Stomach (tissue), 9 donors: Measurements from ENCODE around the gene STAT5A. TPM values are rescaled to one million over a fixed set of nuclear protein-coding genes. Genes with fewer than 3 reads are reported as not detected.

Experiments used
- DNase-seq, 2 donors: peaks; one replicate each; pipeline versions ENCODE4 v3.0.0 to v3.0.0-alpha.2; 2013 to 2019
- H3K27ac ChIP-seq, 5 donors: fragments of 200-600 bp in 4 of 5; sonication (generic) in 4 of 5; one replicate each; pipeline ENCODE4 v1.5.1; 2013 to 2019; ENCODE audit warnings: mild to moderate bottlenecking in 1 of 5, moderate library complexity in 1 of 5
- H3K27me3 ChIP-seq, 3 donors: fragments of 200-600 bp; sonication (generic); one replicate each; pipeline ENCODE4 v1.5.1; 2017 to 2019; ENCODE audit warnings: mixed run types in 1 of 3
- H3K36me3 ChIP-seq, 4 donors: fragments of 200-600 bp; sonication (generic); 1 replicate in 3 of 4; 2 replicates in 1 of 4; pipeline ENCODE4 v1.5.1; 2016 to 2019
- H3K4me1 ChIP-seq, 4 donors: fragments of 200-600 bp; sonication (generic); one replicate each; pipeline ENCODE4 v1.5.1; 2016 to 2019
- H3K4me3 ChIP-seq, 4 donors: fragments of 200-600 bp; sonication (generic) in 3 of 4; one replicate each; pipeline ENCODE4 v1.5.1; 2016 to 2019; ENCODE audit warnings: mild to moderate bottlenecking in 1 of 4
- H3K9me3 ChIP-seq, 4 donors: fragments of 200-600 bp; sonication (generic); one replicate each; pipeline ENCODE4 v1.5.1; 2016 to 2019
- CTCF ChIP-seq, 7 experiments: fragments of 450-650 bp in 4 of 7; fragments of 200-600 bp in 3 of 7; sonication (generic) in 3 of 7; IDR thresholded peaks; one replicate each; pipeline ENCODE4 v1.5.1; 2016 to 2019; ENCODE audit warnings: antibody characterized with exemption in 7 of 7, control low read depth in 2 of 7, mild to moderate bottlenecking in 1 of 7
- EP300 ChIP-seq: sonication (generic); formaldehyde crosslinking; IDR thresholded peaks from one replicate; pipeline ENCODE4 v1.6.1; 2017; ENCODE audit warnings: antibody characterized with exemption
- POLR2A ChIP-seq, 4 donors: fragments of 450-650 bp; IDR thresholded peaks; one replicate each; pipeline ENCODE4 v1.6.1; 2016; ENCODE audit warnings: antibody characterized with exemption in 4 of 4, control low read depth in 2 of 4, mild to moderate bottlenecking in 1 of 4, moderate library complexity in 1 of 4
- POLR2AphosphoS5 ChIP-seq, 3 donors: sonication (generic); formaldehyde crosslinking; IDR thresholded peaks; one replicate each; pipeline ENCODE4 v1.6.1; 2016; ENCODE audit warnings: antibody characterized with exemption in 3 of 3
- WGBS, 5 donors: extraction: QIAGEN DNeasy Blood & Tissue Kit in 3 of 5; methylation state at CpG; one replicate each; pipeline versions ENCODE4 v1.1.5 to v1.1.7; 2013 to 2018; 5-methylcytosine and 5-hydroxymethylcytosine counted together
- intact Hi-C: fragments of 100-400 bp; cut with DNase I; formaldehyde crosslinking; loops from one replicate; pipeline ENCODE4 v1.15.1; 2023; ENCODE audit warnings: low total_unique reads
- polyA plus RNA-seq, 3 donors: library from polyadenylated mRNA; stranded (reverse); fragments of 200-250 nt; gene quantifications; one replicate each; pipeline ENCODE4 v1.2.3, GENCODE V29; 2013
- total RNA-seq, 5 donors: library from RNA; depleted of rRNA; stranded (reverse); fragments of >200 nt; gene quantifications; one replicate each; pipeline versions ENCODE4 v1.1.0 to v1.2.3, GENCODE V29; 2014 to 2016
- donor health status: healthy with polysubstance abuse.
- donor health status: Bipolar disorder and iron deficiency.
- donor health status: healthy.

Gene STAT5A
- total and polyA plus RNA-seq, 8 donors: 9.6 to 81.7 (median 16.6) TPM

DNA sequence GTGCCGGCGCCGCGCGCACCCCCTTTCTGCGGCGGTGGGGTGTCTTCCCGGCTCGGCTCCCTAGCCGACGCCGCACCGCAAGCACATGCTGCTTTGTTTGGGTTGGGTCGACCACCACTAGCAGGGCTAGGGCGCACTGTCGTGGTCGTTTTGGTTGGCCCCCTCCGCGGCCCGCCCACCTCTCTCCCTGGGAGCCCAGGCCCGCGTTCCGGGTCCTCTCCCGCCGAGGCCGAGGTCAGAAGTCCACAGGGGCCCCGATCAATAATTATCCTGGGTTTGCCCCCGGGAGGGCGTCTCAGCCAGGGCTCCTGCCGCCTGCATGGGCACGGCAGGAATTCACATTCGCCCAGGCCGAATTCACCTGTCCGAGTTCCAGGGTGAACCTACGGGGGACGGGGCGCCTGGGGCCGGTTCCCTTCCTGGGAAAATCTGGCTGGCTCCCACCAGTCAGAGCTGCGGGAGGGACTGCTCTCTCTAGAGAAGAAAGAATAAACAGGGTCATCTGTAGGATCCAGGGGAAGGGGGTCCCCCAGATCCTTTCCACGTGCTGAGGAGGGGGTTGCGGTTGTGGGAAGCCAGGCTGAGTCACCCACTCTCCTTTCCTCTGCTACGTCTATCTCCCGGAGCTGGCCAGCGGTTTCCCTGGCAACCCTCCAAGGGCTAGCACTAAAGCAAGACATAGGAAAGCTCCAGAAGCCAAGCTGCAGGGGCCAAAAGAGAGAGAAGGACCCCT is 11.5 kb upstream of the STAT5A start:
- WGBS, 5 donors: 1 to 3% (median 1%) methylated on average over 21 to 44 of the region's 44 CpGs
- intact Hi-C loops: no loop called here
- peak overlapping the region; percentile 91 to 98 (median 93) for H3K27ac ChIP-seq

GRCh38 chr17:42277342-42277712 is 11.0 kb upstream of the STAT5A start:
- TF ChIP-seq CTCF (IDR thresholded peaks at IDR 0.05) (no peak), POLR2A (IDR thresholded peaks at IDR 0.05) (no peak), EP300 (no peak), POLR2AphosphoS5 (IDR thresholded peaks at IDR 0.05) (no peak)
- H3K27me3 ChIP-seq: no peaks in the 10 kb centered on the region
- H3K4me1 ChIP-seq: peaks cover 14 to 38% (median 29%) of the 10 kb centered on the region in 4 donors
- intact Hi-C loops: no loop called here
- 48 to 58% (median 53%) methylated on average over 6 of the region's 6 CpGs for WGBS, 5 donors
- peak overlapping the region in 3 of 4 donors; percentile 90 to 98 (median 93) for H3K4me3 ChIP-seq
- no peak for DNase-seq
- H3K36me3 ChIP-seq: no peaks in the 10 kb centered on the region
- H3K27ac ChIP-seq: peak overlapping the region; percentile 91 to 98 (median 93)
- no peaks in the 10 kb centered on the region for H3K9me3 ChIP-seq

More for the DNA sequence above, 11.5 kb upstream of the STAT5A start:
- Histone ChIP-seq H3K36me3 (no peaks in the 10 kb centered on the region), H3K4me3 (peak overlapping the region; percentile 90 to 98 (median 92)), H3K9me3 (no peaks in the 10 kb centered on the region), H3K4me1 (peaks cover 14 to 44% (median 32%) of the 10 kb centered on the region in 4 donors), H3K27me3 (no peaks in the 10 kb centered on the region)
- DNase-seq: peak; percentile 74 to 87
- no peak for TF ChIP-seq CTCF (IDR thresholded peaks at IDR 0.05)
- peak in 1 of 3 donors; percentile 40 for TF ChIP-seq POLR2AphosphoS5 (IDR thresholded peaks at IDR 0.05)
- no peak for TF ChIP-seq POLR2A (IDR thresholded peaks at IDR 0.05)

DNA sequence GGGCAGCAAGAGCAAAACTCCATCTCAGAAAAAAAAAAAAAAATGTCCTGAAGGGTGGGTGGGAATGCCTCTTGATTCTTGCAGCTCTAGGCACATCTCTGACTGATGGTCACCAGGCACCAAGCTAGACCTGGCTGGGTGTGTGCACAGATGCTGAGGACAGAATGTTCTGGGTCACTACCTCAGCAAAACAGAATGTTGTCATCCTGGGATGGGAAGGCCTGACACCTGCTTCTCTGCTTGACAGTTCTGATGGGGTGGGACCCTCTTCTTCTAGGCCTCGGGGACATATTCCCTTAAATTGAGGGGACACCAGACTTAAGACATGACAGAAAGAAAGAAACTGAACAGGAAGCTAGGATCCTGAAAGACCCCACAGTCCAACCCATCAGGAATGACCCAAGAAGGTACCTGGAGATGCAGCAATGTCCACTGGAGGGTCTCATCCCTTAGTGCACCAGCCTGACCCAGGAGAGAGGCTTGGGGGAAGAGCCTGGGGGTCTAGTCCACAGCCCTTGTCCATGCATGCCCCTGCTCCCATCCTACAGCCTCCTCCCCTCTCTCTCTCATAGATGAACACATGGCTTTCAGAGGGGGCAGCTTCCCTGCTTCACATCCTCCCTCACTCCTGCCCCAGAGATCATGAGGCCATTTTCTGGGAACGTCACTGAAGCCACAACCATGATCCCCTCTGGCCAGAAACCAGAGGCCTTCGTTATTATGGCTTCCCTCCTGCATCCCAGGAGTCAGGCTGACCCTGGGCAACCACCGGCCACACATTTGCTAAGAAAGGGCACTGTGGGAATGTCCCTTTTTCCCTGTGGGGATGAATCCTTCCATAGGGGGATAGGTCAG is 8.3 kb upstream of the STAT5A start:
- Histone ChIP-seq H3K27ac (peak overlapping the region in 1 of 5 donors; percentile 18), H3K4me3 (no peak overlapping the region), H3K27me3 (no peaks in the 10 kb centered on the region), H3K9me3 (no peaks in the 10 kb centered on the region), H3K36me3 (no peaks in the 10 kb centered on the region), H3K4me1 (peaks cover 7 to 18% (median 11%) of the 10 kb centered on the region in 4 donors)
- intact Hi-C loops: no loop called here
- TF ChIP-seq CTCF (IDR thresholded peaks at IDR 0.05): no peak
- TF ChIP-seq POLR2AphosphoS5 (IDR thresholded peaks at IDR 0.05): no peak
- TF ChIP-seq EP300: no peak
- no peak for TF ChIP-seq POLR2A (IDR thresholded peaks at IDR 0.05)
- WGBS, 5 donors: 84 to 93% (median 88%) methylated on average over 4 of the region's 4 CpGs
- peak in 1 of 2 donors; percentile 17 for DNase-seq

GRCh38 chr17:42281571-42282096 is 6.7 kb upstream of the STAT5A start:
- no peaks in the 10 kb centered on the region for H3K36me3 ChIP-seq
- TF ChIP-seq POLR2A (IDR thresholded peaks at IDR 0.05) (no peak), POLR2AphosphoS5 (IDR thresholded peaks at IDR 0.05) (no peak), CTCF (IDR thresholded peaks at IDR 0.05) (no peak), EP300 (no peak)
- H3K27ac ChIP-seq: no peak overlapping the region
- no peak overlapping the region for H3K4me3 ChIP-seq
- H3K9me3 ChIP-seq: no peaks in the 10 kb centered on the region
- peak; percentile 24 to 66 for DNase-seq
- 60 to 73% (median 70%) methylated on average over 5 to 7 of the region's 7 CpGs for WGBS, 5 donors
- peaks cover 13 to 21% (median 17%) of the 10 kb centered on the region in 4 donors for H3K4me1 ChIP-seq
- intact Hi-C loops: no loop called here
- no peaks in the 10 kb centered on the region for H3K27me3 ChIP-seq
